Germinal center (tissue), 1 donor: Measurements from ENCODE around the gene ADAR.

Experiments
- DNase-seq: peaks from one replicate; pipeline ENCODE4 v3.0.0; 2012; ENCODE audit warnings: mixed read lengths, low spot score

ADAR gene

DNA sequence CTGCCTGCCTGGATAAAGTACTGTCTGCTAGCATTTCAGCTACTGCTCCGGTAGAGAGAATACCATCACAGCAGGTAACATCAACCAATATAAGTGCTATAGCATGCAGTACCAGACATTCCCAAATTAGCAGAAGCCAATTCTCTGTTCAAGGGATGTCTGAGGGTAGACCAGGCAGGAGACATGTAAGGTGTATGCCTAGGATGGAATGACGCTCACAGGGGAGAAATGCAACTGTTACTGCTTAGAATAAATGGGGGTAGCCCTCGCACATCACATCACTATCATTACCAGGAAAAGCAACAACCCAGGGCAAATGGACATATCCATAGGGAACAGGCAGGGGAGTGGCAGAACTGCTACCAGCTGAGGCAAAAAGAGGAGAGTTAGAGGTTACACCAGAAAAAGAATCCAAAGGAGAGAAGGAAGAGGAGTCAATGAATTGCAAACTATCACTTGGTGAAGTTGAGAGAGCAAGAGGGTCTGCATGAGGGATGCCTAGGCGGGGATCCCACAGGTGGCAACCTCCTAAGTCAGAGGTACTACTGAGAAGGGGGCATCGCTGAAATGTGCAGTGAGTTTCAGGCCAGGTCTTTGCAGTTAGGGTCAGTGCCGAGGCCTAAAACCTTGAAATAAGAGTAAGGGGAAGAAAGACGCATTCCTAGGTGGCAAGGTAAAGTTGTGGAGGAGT is 50.6 kb downstream of the ADAR start:
- DNase-seq: no peak

DNA sequence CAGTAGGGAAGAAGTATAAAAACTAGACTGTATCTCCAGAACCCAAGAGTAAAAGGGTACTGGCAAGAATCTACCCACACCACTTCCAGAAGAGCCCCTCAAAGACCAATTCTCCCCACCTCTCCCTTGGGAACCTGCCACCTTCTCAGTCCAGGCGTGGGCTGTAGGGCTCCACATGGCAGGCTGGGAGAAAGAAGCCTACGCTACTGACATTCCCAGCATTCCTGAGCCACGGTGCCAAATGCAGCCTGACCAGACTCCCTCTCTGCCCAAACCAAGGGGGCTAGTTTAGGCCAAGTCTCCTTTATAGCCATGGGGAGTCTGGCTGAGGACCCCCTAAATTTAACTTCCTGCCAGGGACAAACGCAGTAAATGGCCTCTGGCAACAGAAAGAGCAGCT is 51.6 kb downstream of the ADAR start:
- DNase-seq: no peak

DNA sequence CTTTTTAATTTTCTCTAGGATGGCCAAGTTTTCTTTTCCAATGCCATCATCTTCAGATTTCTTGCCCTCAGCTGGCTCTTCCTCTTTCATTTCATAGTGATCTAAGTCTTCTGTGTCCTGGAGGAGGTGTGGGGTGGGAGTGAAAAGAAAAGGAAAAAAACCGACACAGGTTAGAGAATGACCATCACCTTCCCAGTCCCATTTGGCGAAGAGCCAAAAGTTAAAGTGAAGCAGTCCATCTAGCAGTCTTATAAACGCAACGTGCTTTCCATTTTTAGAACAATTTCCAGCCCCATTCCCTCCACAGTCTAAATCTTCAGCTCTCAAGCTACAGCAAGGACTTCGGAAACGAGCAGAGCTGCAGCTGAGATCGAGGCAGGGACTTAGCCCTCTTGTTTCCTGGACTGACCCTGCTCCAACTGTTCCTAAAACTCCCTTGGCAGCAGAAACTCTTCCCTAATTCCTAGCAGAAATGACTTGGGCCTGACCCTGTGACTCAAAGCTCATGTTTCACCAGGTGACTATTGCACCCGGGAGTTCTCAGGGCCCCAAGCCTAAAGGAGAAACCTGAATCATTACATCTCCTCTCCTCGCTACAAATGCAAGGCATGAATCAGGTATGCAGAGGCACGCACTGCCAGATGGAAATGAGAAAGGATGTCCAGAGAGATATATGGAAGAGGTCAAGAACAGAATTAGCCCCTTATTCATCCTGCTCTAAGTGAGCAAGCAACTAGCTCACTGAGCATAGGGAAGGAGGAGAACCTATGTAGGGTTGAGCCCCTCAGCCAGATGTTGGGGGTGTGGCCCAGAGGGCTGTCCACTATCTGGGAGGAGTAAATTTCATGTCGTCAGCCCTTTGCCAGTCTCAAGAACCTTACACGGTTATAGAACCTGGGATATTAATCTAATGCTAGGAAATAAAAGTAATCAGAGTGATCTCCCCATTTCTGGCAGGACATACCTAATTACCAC is 54.6 kb downstream of the ADAR start:
- DNase-seq: no peak

DNA sequence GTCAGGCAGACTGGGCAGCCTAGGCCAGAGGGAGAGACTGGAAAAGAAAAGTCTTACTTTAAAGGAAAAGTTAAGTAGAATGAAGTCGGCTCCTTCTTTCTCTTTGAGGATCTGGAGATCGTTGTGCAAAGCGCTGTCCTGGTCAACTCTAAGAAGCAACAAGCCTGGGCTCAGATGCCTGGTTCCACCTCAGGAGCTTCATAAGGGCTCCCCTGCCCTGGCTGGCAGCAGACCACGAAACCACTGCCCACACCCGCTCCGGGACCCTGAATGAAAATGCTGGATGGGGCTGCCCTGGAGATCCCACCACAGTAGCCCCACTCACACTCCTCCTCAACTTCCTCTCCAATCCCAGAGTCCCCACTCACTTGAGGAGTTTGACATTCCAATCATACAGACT is 56.0 kb downstream of the ADAR start:
- no peak for DNase-seq

DNA sequence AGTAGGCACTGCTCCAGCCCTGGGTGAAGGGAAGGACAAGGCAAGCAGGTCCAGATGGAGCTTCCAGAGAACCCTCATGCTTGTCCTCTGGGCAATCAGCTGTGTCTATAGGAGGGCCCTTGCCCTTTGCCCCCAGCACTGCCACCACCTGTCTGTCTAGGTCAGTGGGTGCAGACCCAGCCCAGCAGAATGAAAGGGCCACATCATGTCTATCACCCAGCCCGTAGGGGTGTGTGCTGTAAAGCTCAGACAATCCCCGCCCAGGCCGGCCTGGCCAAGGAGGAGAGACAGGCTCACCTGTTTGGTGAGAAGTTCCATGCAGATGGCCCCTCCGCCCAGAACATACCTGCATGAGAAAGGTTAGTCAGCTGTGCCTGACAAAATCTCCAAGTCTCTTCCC is 56.5 kb downstream of the ADAR start:
- no peak for DNase-seq

DNA sequence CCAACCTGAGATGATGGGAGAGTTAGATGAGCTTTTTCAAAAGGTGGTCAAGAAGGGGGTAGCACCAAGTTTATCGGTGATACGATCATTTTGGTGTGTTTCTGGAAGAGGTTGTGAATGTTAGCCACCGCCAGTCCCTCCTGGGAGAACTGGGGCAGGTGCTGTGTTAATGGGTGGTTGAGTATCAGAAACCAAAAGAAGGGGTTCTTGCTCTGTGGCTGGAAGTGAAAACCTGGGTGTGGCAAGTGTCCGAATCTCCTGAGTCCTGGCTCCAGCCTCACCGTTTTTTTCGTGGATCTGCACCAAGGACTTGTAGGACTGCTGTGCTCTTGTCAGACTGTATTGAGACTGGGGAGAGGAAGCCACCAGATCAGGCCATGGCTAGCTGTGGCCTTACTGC is 57.3 kb downstream of the ADAR start:
- no peak for DNase-seq

DNA sequence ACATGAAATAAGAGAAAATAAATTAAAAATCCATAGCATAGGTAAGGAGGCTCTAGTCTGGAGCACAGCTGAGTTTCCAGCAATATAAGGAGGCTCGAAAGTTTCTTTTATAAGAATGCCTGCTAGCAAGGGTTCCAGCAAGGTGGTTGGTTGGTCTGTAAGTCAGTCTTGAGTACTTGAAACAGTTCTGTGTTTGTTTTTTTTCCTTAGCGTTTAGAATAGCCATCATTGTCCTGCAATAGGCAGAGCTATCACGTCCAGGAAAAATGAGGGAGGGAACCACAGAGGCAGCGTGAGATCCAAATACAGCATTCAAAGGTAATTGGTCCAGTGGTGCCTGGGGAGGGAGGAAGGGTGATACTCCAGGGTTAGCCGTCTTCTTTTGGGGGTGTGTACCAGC is 57.9 kb downstream of the ADAR start:
- no peak for DNase-seq

DNA sequence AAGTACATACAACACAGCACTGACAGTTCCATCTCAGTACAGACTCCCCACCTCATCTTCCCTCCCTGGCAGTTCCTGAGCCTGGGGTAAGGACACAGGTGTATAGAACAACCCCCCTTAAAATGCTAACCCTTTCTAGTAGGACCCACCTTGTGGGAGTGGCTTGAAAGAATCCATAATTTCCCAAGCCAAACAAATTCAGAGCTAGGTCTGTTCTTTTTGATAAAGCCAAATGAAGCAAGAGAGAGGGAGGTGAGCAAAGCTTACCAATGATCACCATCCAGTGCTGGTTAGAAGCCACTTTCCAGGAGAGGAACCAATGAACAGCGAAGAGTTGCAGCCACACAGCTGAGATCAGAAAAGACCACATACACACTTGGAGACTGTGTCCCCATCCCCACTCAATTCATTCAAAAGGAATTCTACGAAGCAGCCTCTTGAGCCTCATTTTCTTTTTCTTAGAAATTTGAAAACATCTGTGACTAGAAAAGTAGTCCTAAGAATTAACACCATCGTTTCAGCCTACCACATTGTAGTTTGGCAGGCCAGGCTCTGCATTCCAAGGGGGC is 58.7 kb downstream of the ADAR start:
- no peak for DNase-seq

DNA sequence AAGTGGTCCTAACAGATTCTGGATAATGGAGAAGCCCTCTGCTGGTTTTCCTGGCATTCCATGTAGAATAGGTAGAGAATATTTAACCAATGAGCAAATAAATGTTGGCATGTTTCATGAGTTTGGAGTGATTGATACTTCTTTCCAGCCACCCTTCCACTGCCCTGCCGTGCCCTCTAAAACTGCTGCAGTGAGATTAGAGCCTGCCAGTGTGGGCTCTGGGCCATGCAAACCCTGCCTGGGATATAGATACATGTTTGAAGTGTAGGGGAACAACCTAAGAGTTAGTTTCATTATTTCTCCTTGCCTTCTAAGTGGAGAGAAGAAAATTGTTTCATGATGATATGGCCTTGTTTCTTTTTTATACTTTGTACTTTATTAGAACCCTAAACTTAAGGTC is 60.0 kb downstream of the ADAR start:
- DNase-seq: no peak

DNA sequence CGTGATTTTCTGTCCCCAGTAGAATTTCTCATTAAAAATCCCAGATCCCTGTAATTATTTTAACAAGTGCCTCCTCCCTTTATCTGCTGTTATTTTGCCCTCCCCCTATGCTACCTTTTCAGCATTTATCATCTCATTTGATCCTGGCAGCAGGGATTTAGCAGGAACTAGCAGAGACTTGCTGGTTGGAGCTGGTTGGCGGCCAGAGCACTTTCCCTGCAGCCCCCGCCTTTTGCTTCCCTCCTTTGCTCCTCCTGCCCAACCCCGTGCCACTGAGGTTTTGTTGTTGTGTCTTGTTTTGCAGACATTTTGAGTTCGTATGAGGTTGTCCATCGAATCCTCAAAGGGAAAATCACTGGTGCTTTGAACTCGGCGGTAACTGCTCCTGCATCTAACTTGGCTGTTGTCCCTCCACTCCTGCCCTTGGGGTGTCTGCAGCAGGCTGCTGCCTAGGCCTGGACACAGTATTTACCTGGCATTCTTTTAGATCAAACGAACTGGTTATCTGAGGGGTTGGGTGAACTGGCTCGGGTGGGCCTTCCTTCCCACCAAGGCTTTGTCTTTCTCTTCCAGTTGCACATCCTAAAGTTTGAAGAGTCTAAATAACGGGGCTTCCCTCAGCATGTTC is 60.8 kb downstream of the ADAR start:
- no peak for DNase-seq

DNA sequence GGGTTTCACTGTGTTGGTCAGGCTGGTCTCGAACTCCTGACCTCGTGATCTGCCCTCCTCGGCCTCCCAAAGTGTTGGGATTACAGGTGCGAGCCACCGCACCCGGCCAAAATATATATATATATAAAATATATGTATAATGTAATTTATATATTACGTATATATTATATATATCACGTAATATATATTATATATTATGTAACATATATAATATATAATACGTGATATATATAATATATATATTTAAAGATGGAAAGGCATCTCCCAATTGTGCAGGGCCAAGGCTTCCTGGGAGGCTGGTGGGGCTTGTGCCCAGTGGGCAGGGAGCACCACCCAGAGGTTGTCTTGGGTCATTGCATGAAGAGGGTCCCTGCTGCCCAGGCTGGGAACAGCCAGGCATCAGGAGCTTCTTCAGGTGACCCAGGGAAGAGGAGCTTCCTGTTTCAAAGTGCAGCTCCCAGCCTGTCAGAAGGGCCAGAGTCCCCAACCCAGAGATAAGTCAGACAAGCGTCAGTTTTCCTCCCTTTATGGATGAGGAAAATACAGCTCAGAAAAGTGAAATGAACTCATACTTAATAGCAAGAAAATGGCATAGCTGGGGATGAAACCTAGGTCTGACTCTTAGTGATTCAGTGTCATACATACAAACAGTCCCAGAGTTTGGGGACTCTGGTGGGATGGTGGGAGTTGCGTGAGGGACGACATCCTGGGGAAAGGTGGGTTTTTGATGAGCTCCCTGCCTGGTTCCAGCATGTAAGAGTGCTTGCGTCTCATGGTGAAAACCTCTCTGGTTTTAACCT is 61.5 kb downstream of the ADAR start:
- peak; percentile 77 for DNase-seq

DNA sequence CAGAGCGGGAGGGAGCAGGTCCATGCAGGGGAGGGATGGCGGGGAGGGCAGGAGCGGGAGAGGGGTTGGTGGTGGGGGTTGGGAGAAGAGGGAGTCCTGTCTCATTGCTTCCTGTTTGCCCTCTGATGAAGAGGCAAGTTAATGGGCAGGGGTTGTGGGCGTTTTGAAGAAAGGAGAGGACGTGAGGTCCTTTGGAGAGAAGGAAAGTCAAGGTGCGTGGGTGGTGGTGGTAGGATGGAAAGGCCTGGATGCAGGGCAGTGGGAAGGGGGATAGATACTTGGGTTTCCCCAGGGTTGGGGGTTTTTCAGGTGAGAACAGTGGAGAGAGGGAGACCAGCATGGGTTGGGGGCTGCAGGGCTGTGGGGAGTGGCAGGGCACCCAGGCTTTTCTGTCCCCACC is 66.8 kb downstream of the ADAR start:
- no peak for DNase-seq

DNA sequence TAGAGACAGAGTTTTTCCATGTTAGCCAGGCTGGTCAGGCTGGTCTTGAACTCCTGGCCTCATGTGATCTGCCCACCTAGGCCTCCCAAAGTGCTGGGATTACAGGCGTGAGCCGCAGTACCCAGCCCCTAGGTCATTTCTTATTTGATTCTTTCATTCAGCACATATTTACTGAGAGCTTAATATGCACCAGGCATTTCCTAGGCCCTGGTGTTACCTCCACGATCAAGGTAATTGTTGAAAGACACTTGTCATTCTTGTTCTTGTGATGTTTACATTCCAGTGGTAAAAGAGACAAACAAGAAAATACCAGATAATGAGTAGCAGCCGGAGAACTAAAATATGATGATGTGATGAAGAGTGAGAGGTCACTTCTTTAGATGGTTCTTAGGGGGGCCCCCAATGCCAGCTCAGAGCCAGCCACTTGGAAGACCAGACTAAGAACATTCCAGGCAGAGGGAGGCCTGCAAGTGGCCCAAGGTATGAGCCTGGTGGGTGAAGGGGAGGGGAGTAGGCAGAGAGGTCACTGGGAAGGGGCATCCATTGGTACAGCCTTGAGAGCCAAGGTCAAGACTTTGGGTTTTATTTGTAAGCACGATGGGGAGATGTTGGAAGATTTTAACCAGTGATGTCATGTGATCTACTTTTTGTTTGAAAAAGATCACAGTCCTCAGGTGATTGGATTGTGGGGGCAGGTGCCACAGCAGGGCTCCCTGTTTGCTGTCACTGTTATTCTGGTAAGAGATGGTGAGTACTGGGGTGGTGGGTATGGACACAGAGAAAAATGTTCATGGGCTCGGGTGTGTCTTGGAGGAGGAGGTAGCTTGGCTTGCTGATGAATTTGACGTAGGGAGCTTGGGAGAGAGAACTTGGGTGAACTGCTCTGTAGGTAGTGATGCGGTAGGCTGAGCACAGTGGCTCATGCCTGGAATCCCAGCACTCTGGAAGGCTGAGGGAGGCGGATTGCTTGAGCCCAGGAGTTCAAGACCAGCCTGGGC is 68.2 kb downstream of the ADAR start:
- no peak for DNase-seq

DNA sequence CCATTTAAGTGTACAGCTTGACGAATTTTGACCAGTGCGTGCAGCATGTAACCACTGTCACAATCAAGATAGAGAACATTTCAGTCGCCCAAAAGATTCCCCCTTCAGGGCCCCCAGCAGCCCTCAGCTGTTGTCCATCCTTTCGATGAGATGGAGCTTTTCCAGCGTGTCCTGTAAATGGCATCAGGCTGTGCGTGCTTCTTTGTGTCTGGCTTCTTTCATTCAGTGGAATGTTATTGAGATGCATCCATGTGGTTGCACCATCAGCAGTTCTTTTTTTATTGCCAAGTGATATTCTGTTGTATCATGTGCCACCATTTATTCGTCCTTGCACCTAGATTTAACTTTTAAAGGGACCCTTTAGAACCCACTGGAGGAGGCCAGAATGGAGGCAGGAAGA is 71.4 kb downstream of the ADAR start:
- no peak for DNase-seq

DNA sequence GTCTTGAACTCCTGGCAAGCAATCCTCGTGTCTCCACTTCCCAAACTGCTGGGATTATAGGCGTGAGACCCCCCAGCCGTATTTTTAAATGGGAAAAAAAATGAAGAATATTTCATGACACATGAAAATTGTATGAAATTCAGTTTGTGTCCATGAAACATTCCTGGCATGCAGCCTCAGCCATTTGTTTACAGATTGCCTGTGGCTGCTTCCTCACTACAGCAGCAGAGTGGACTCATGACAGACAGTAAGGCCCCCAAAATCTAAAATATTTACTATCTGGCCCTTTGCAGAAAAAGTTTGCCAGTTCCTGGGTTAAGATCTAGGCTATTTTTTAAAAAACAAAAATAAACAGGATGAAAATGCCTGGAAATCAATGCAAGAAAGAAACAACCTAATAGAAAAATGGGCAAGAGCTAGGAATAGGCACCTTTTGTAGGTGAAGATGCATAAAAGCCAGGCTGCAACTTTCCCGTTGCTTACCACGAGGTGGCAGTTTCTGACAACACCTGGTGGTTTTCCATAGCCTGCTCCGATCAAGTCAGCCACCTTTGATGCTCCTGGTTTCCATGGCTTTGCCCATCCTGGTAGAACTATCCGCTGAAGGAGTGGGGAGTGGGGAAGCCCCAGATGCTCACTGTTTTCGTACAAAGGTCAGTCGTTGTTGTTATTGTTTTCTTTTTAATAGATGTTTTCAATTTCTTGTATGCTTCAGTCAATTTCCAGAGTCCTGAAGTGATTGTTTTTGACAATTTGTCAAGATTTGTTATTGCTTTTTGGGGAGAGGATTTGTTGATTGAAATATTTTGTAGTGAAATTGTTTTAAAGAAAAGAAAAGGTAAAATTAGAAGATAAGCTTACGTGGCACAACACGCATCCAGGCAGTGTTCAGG is 73.8 kb downstream of the ADAR start:
- peak; percentile 23 for DNase-seq
